ENCODE measurements around the gene AIF1L. TPM values are rescaled to one million over a fixed set of nuclear protein-coding genes. Genes with fewer than 3 reads are reported as not detected.

Gene AIF1L
- total and polyA plus RNA-seq, 4 donors: 0.61 to 1.8 (median 1.2) TPM

- no peaks in the 10 kb centered on the region for H3K9me3 ChIP-seq (ENCODE audit: control insufficient read depth in 4 of 4, low read length in 3 of 4)
- H3K27ac ChIP-seq (ENCODE audit: low read depth in 1 of 2, low read length in 2 of 2): no peak overlapping the region
- TF ChIP-seq RAD21 (IDR thresholded peaks at IDR 0.05): no peak
- H3K27me3 ChIP-seq (ENCODE audit: control insufficient read depth in 4 of 4, insufficient read depth in 4 of 4, low read length in 3 of 4): peaks cover 0 to 5% (median 0%) of the 10 kb centered on the region in 4 donors
- no peak for DNase-seq (ENCODE audit: low spot score)
- WGBS: 86% methylated on average over 2 of the region's 2 CpGs
- no peak overlapping the region for H3K4me3 ChIP-seq (ENCODE audit: low read depth in 1 of 3, low read length in 3 of 3)
- H3K36me3 ChIP-seq (ENCODE audit: control insufficient read depth in 4 of 4, insufficient read depth in 3 of 4, low read depth in 1 of 4, low read length in 3 of 4): no peaks in the 10 kb centered on the region
- H3K4me1 ChIP-seq (ENCODE audit: control insufficient read depth in 4 of 4, insufficient read depth in 4 of 4, low read length in 3 of 4): peaks cover 2 to 12% (median 9%) of the 10 kb centered on the region in 4 donors
- no peak overlapping the region for H3K9ac ChIP-seq (ENCODE audit: low read depth in 1 of 2, low read length in 2 of 2)
Measured at GRCh38 chr9:131121346-131121745, 25.0 kb downstream of the AIF1L start.

GRCh38 chr9:131122158-131122557 is 25.8 kb downstream of the AIF1L start:
- Histone ChIP-seq H3K9ac (ENCODE audit: low read depth in 1 of 2, low read length in 2 of 2) (no peak overlapping the region), H3K27ac (ENCODE audit: low read depth in 1 of 2, low read length in 2 of 2) (no peak overlapping the region)

More at GRCh38 chr9:131122158-131122557, 25.8 kb downstream of the AIF1L start:
- H3K9me3 ChIP-seq (ENCODE audit: control insufficient read depth in 4 of 4, low read length in 3 of 4): no peaks in the 10 kb centered on the region
- H3K27me3 ChIP-seq (ENCODE audit: control insufficient read depth in 4 of 4, insufficient read depth in 4 of 4, low read length in 3 of 4): peaks cover 0 to 5% (median 0%) of the 10 kb centered on the region in 4 donors
- peaks cover 2 to 19% (median 16%) of the 10 kb centered on the region in 4 donors for H3K4me1 ChIP-seq (ENCODE audit: control insufficient read depth in 4 of 4, insufficient read depth in 4 of 4, low read length in 3 of 4)
- no peak overlapping the region for H3K4me3 ChIP-seq (ENCODE audit: low read depth in 1 of 3, low read length in 3 of 3)
- TF ChIP-seq HNF4G (IDR thresholded peaks at IDR 0.05) (no peak), SP1 (IDR thresholded peaks at IDR 0.05) (no peak), FOXA1 (IDR thresholded peaks at IDR 0.05) (no peak), RXRA (IDR thresholded peaks at IDR 0.05) (no peak), HNF4A (conservative IDR thresholded peaks at IDR 0.05) (no peak), TAF1 (conservative IDR thresholded peaks at IDR 0.05) (no peak), RAD21 (IDR thresholded peaks at IDR 0.05) (no peak), JUND (IDR thresholded peaks at IDR 0.05) (no peak), YY1 (IDR thresholded peaks at IDR 0.05) (no peak), ZBTB33 (IDR thresholded peaks at IDR 0.05) (no peak), MAX (IDR thresholded peaks at IDR 0.05) (no peak), NR2F2 (IDR thresholded peaks at IDR 0.05) (no peak), GABPA (IDR thresholded peaks at IDR 0.05 in 1 of 2, conservative IDR thresholded peaks at IDR 0.05 in 1 of 2) (no peak), FOXA2 (IDR thresholded peaks at IDR 0.05) (no peak), CTCF (IDR thresholded peaks at IDR 0.05; ENCODE audit: low read depth, low read length, missing input control) (no peak), ATF3 (IDR thresholded peaks at IDR 0.05) (no peak)
- DNase-seq (ENCODE audit: low spot score): no peak
- 89% methylated on average over 2 of the region's 2 CpGs for WGBS
- H3K36me3 ChIP-seq (ENCODE audit: control insufficient read depth in 4 of 4, insufficient read depth in 3 of 4, low read depth in 1 of 4, low read length in 3 of 4): no peaks in the 10 kb centered on the region
